ENCODE results near the gene ARID5B. TPM values are rescaled to one million over a fixed set of nuclear protein-coding genes. Genes with fewer than 3 reads are reported as not detected.

Gene ARID5B
- total RNA-seq, 1 experiment from 2014 or later = 1.3 TPM

GRCh38 chr10:62063795-62064472, 162.4 kb downstream of the ARID5B start:
- Histone ChIP-seq H3K27ac (ENCODE audit: low read length) (no peak overlapping the region), H3K9me2 (replicated peaks; ENCODE audit: insufficient read depth, low read length) (no peaks in the 10 kb centered on the region), H3K4me2 (ENCODE audit: low read depth, low read length, poor library complexity, severe bottlenecking) (no peak overlapping the region), H2AFZ (ENCODE audit: low read length) (no peak overlapping the region), H3K4me3 (ENCODE audit: low read length) (no peak overlapping the region), H3K27me3 (ENCODE audit: low read length) (no peaks in the 10 kb centered on the region), H3K4me1 (ENCODE audit: low read length) (peaks cover 9% of the 10 kb centered on the region), H3K9ac (ENCODE audit: low read length) (no peak overlapping the region), H3K79me2 (ENCODE audit: low read length) (no peaks in the 10 kb centered on the region), H3K9me3 (ENCODE audit: low read length) (no peaks in the 10 kb centered on the region), H4K20me1 (ENCODE audit: insufficient read depth, low read depth, low read length) (no peaks in the 10 kb centered on the region), H3K36me3 (ENCODE audit: insufficient read depth, low read length) (no peaks in the 10 kb centered on the region)
- no peak for DNase-seq

GRCh38 chr10:62067560-62067959, 166.1 kb downstream of the ARID5B start:
- Histone ChIP-seq H3K4me2 (ENCODE audit: low read depth, low read length, poor library complexity, severe bottlenecking) (no peak overlapping the region), H3K9me2 (replicated peaks; ENCODE audit: insufficient read depth, low read length) (no peaks in the 10 kb centered on the region)

GRCh38 chr10:62068464-62068863, 167.0 kb downstream of the ARID5B start:
- Histone ChIP-seq H3K4me2 (ENCODE audit: low read depth, low read length, poor library complexity, severe bottlenecking) (no peak overlapping the region), H3K36me3 (ENCODE audit: insufficient read depth, low read length) (no peaks in the 10 kb centered on the region), H3K4me3 (ENCODE audit: low read length) (no peak overlapping the region), H2AFZ (ENCODE audit: low read length) (no peak overlapping the region), H3K9ac (ENCODE audit: low read length) (no peak overlapping the region), H3K9me3 (ENCODE audit: low read length) (no peaks in the 10 kb centered on the region), H3K79me2 (ENCODE audit: low read length) (no peaks in the 10 kb centered on the region), H3K4me1 (ENCODE audit: low read length) (peaks cover 5% of the 10 kb centered on the region), H4K20me1 (ENCODE audit: insufficient read depth, low read depth, low read length) (no peaks in the 10 kb centered on the region), H3K27ac (ENCODE audit: low read length) (no peak overlapping the region), H3K27me3 (ENCODE audit: low read length) (no peaks in the 10 kb centered on the region), H3K9me2 (replicated peaks; ENCODE audit: insufficient read depth, low read length) (no peaks in the 10 kb centered on the region)
- no peak for DNase-seq

More at GRCh38 chr10:62067560-62067959, 166.1 kb downstream of the ARID5B start:
- Histone ChIP-seq H3K4me3 (ENCODE audit: low read length) (no peak overlapping the region), H3K79me2 (ENCODE audit: low read length) (no peaks in the 10 kb centered on the region), H3K4me1 (ENCODE audit: low read length) (peaks cover 5% of the 10 kb centered on the region), H3K27me3 (ENCODE audit: low read length) (no peaks in the 10 kb centered on the region), H3K9ac (ENCODE audit: low read length) (no peak overlapping the region), H2AFZ (ENCODE audit: low read length) (no peak overlapping the region), H4K20me1 (ENCODE audit: insufficient read depth, low read depth, low read length) (no peaks in the 10 kb centered on the region), H3K27ac (ENCODE audit: low read length) (no peak overlapping the region), H3K36me3 (ENCODE audit: insufficient read depth, low read length) (no peaks in the 10 kb centered on the region), H3K9me3 (ENCODE audit: low read length) (no peaks in the 10 kb centered on the region)
- no peak for DNase-seq

- no peak overlapping the region for H3K4me3 ChIP-seq (ENCODE audit: low read length)
- H3K27ac ChIP-seq (ENCODE audit: low read length) = no peak overlapping the region
- H3K36me3 ChIP-seq (ENCODE audit: insufficient read depth, low read length) = no peaks in the 10 kb centered on the region
- H3K9ac ChIP-seq (ENCODE audit: low read length) = no peak overlapping the region
- no peaks in the 10 kb centered on the region for H3K9me2 ChIP-seq (replicated peaks; ENCODE audit: insufficient read depth, low read length)
- DNase-seq = no peak
- no peaks in the 10 kb centered on the region for H4K20me1 ChIP-seq (ENCODE audit: insufficient read depth, low read depth, low read length)
- no peak overlapping the region for H3K4me2 ChIP-seq (ENCODE audit: low read depth, low read length, poor library complexity, severe bottlenecking)
- no peaks in the 10 kb centered on the region for H3K9me3 ChIP-seq (ENCODE audit: low read length)
- H2AFZ ChIP-seq (ENCODE audit: low read length) = no peak overlapping the region
- no peaks in the 10 kb centered on the region for H3K79me2 ChIP-seq (ENCODE audit: low read length)
- peaks cover 8% of the 10 kb centered on the region for H3K4me1 ChIP-seq (ENCODE audit: low read length)
- H3K27me3 ChIP-seq (ENCODE audit: low read length) = no peaks in the 10 kb centered on the region
Measured at GRCh38 chr10:62069452-62070178, 168.1 kb downstream of the ARID5B start.

GRCh38 chr10:62071846-62072281, 170.4 kb downstream of the ARID5B start:
- Histone ChIP-seq H3K9ac (ENCODE audit: low read length) (no peak overlapping the region), H3K9me2 (replicated peaks; ENCODE audit: insufficient read depth, low read length) (no peaks in the 10 kb centered on the region), H3K27me3 (ENCODE audit: low read length) (no peaks in the 10 kb centered on the region), H3K27ac (ENCODE audit: low read length) (no peak overlapping the region), H4K20me1 (ENCODE audit: insufficient read depth, low read depth, low read length) (no peaks in the 10 kb centered on the region), H3K4me3 (ENCODE audit: low read length) (no peak overlapping the region), H3K4me2 (ENCODE audit: low read depth, low read length, poor library complexity, severe bottlenecking) (no peak overlapping the region), H3K79me2 (ENCODE audit: low read length) (no peaks in the 10 kb centered on the region), H2AFZ (ENCODE audit: low read length) (no peak overlapping the region), H3K9me3 (ENCODE audit: low read length) (no peaks in the 10 kb centered on the region), H3K36me3 (ENCODE audit: insufficient read depth, low read length) (no peaks in the 10 kb centered on the region), H3K4me1 (ENCODE audit: low read length) (peaks cover 11% of the 10 kb centered on the region)
- DNase-seq = no peak

GRCh38 chr10:62072901-62073300, 171.4 kb downstream of the ARID5B start:
- Histone ChIP-seq H3K36me3 (ENCODE audit: insufficient read depth, low read length) (no peaks in the 10 kb centered on the region), H3K9me2 (replicated peaks; ENCODE audit: insufficient read depth, low read length) (no peaks in the 10 kb centered on the region), H3K4me1 (ENCODE audit: low read length) (peaks cover 21% of the 10 kb centered on the region), H3K4me3 (ENCODE audit: low read length) (no peak overlapping the region), H2AFZ (ENCODE audit: low read length) (no peak overlapping the region), H3K79me2 (ENCODE audit: low read length) (no peaks in the 10 kb centered on the region), H4K20me1 (ENCODE audit: insufficient read depth, low read depth, low read length) (no peaks in the 10 kb centered on the region), H3K27ac (ENCODE audit: low read length) (no peak overlapping the region), H3K9ac (ENCODE audit: low read length) (no peak overlapping the region), H3K9me3 (ENCODE audit: low read length) (no peaks in the 10 kb centered on the region), H3K27me3 (ENCODE audit: low read length) (no peaks in the 10 kb centered on the region), H3K4me2 (ENCODE audit: low read depth, low read length, poor library complexity, severe bottlenecking) (no peak overlapping the region)
- no peak for DNase-seq

- no peak overlapping the region for H3K4me2 ChIP-seq (ENCODE audit: low read depth, low read length, poor library complexity, severe bottlenecking)
- no peaks in the 10 kb centered on the region for H3K27me3 ChIP-seq (ENCODE audit: low read length)
- no peaks in the 10 kb centered on the region for H3K9me2 ChIP-seq (replicated peaks; ENCODE audit: insufficient read depth, low read length)
- no peak for DNase-seq
- H2AFZ ChIP-seq (ENCODE audit: low read length) = no peak overlapping the region
- H3K4me1 ChIP-seq (ENCODE audit: low read length) = peaks cover 27% of the 10 kb centered on the region
- H4K20me1 ChIP-seq (ENCODE audit: insufficient read depth, low read depth, low read length) = no peaks in the 10 kb centered on the region
- no peaks in the 10 kb centered on the region for H3K36me3 ChIP-seq (ENCODE audit: insufficient read depth, low read length)
- H3K9me3 ChIP-seq (ENCODE audit: low read length) = no peaks in the 10 kb centered on the region
- H3K9ac ChIP-seq (ENCODE audit: low read length) = no peak overlapping the region
- H3K79me2 ChIP-seq (ENCODE audit: low read length) = no peaks in the 10 kb centered on the region
- H3K4me3 ChIP-seq (ENCODE audit: low read length) = no peak overlapping the region
- H3K27ac ChIP-seq (ENCODE audit: low read length) = no peak overlapping the region
Measured at GRCh38 chr10:62073429-62073828, 171.9 kb downstream of the ARID5B start.

- Histone ChIP-seq H3K4me3 (ENCODE audit: low read length) (no peak overlapping the region), H2AFZ (ENCODE audit: low read length) (no peak overlapping the region), H3K9me3 (ENCODE audit: low read length) (no peaks in the 10 kb centered on the region), H3K27me3 (ENCODE audit: low read length) (no peaks in the 10 kb centered on the region), H4K20me1 (ENCODE audit: insufficient read depth, low read depth, low read length) (no peaks in the 10 kb centered on the region), H3K9ac (ENCODE audit: low read length) (no peak overlapping the region), H3K4me2 (ENCODE audit: low read depth, low read length, poor library complexity, severe bottlenecking) (no peak overlapping the region), H3K9me2 (replicated peaks; ENCODE audit: insufficient read depth, low read length) (no peaks in the 10 kb centered on the region), H3K4me1 (ENCODE audit: low read length) (peaks cover 40% of the 10 kb centered on the region), H3K27ac (ENCODE audit: low read length) (no peak overlapping the region), H3K79me2 (ENCODE audit: low read length) (no peaks in the 10 kb centered on the region), H3K36me3 (ENCODE audit: insufficient read depth, low read length) (no peaks in the 10 kb centered on the region)
- DNase-seq = no peak
Measured at GRCh38 chr10:62075414-62075813, 173.9 kb downstream of the ARID5B start.

Measured in Karpas-422 (cell line).